Measurements from ENCODE around the gene PHTF1. TPM values are rescaled to one million over a fixed set of nuclear protein-coding genes. Genes with fewer than 3 reads are reported as not detected.

PHTF1 gene
- polyA plus RNA-seq, 3 donors: 6.7 to 12.2 (median 11.1) TPM

DNA sequence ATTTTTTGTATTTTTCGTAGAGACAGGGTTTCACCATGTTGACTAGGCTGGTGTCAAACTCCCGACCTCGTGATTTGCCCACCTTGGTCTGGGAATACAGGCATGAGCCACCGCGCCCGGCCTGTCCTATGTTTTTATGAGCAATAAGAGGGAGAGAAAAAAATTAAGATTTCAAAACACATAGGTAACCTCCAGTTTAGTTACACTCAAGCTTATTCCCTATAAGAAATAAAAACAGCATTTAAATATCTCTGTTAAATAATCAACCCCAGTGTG is 45.9 kb upstream of the PHTF1 start:
- peaks cover 12 to 19% of the 10 kb centered on the region in 2 donors for H3K36me3 Mint-ChIP-seq
- H3K27ac Mint-ChIP-seq: peak overlapping the region; percentile 69 to 92 (median 80)
- TF ChIP-seq, protein P1, sequence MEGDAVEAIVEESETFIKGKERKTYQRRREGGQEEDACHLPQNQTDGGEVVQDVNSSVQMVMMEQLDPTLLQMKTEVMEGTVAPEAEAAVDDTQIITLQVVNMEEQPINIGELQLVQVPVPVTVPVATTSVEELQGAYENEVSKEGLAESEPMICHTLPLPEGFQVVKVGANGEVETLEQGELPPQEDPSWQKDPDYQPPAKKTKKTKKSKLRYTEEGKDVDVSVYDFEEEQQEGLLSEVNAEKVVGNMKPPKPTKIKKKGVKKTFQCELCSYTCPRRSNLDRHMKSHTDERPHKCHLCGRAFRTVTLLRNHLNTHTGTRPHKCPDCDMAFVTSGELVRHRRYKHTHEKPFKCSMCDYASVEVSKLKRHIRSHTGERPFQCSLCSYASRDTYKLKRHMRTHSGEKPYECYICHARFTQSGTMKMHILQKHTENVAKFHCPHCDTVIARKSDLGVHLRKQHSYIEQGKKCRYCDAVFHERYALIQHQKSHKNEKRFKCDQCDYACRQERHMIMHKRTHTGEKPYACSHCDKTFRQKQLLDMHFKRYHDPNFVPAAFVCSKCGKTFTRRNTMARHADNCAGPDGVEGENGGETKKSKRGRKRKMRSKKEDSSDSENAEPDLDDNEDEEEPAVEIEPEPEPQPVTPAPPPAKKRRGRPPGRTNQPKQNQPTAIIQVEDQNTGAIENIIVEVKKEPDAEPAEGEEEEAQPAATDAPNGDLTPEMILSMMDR (IDR thresholded peaks at IDR 0.05): no peak
- peaks cover 80% of the 10 kb centered on the region for H4K20me1 ChIP-seq (ENCODE audit: insufficient read depth, low read length)
- H2AFZ ChIP-seq (ENCODE audit: insufficient read depth, low read depth, low read length, poor library complexity, severe bottlenecking): no peak overlapping the region
- peaks cover 34% of the 10 kb centered on the region for H3K4me1 Mint-ChIP-seq
- H3K27me3 ChIP-seq (ENCODE audit: control insufficient read depth in 2 of 2, insufficient read depth in 2 of 2, low read length in 2 of 2): no peaks in the 10 kb centered on the region
- H3K4me3 Mint-ChIP-seq: peak overlapping the region in 1 of 2 donors; percentile 34
- no peaks in the 10 kb centered on the region for H3K9me3 ChIP-seq (replicated peaks in 1 of 2; ENCODE audit: control insufficient read depth in 1 of 2, insufficient read depth in 1 of 2, low read length in 2 of 2)
- no peak overlapping the region for H3K4me2 ChIP-seq (replicated peaks; ENCODE audit: extremely low read depth, low read length, poor library complexity, severe bottlenecking)
- H3K9me3 Mint-ChIP-seq: no peaks in the 10 kb centered on the region
- 100% methylated on average over 1 of the region's 6 CpGs for WGBS (ENCODE audit: insufficient coverage)
- intact Hi-C loops (cut with micrococcal nuclease): no loop called here
- H3K27me3 Mint-ChIP-seq (ENCODE audit: low read depth in 3 of 3): peaks cover 0 to 1% (median 0%) of the 10 kb centered on the region in 3 donors
- H3K9ac ChIP-seq (ENCODE audit: insufficient read depth, low read length, poor library complexity, severe bottlenecking): no peak overlapping the region
- H3K27ac ChIP-seq (ENCODE audit: low read depth in 1 of 2, low read length in 2 of 2): peak overlapping the region; percentile 0 to 17
- no peak for DNase-seq
- peaks cover 100% of the 10 kb centered on the region for H3K79me2 ChIP-seq (ENCODE audit: insufficient read depth, low read length)
- H3K4me1 ChIP-seq (ENCODE audit: control insufficient read depth in 1 of 2, insufficient read depth in 2 of 2, low read length in 2 of 2): peaks cover 21 to 36% of the 10 kb centered on the region in 2 donors
- no peaks in the 10 kb centered on the region for H3K36me3 ChIP-seq (replicated peaks in 1 of 2; ENCODE audit: control insufficient read depth in 1 of 2, insufficient read depth in 2 of 2, low read length in 2 of 2)
- peak overlapping the region in 1 of 3 experiments; percentile 5 for H3K4me3 ChIP-seq (replicated peaks in 1 of 3; ENCODE audit: low read depth in 2 of 3, low read length in 3 of 3)

DNA sequence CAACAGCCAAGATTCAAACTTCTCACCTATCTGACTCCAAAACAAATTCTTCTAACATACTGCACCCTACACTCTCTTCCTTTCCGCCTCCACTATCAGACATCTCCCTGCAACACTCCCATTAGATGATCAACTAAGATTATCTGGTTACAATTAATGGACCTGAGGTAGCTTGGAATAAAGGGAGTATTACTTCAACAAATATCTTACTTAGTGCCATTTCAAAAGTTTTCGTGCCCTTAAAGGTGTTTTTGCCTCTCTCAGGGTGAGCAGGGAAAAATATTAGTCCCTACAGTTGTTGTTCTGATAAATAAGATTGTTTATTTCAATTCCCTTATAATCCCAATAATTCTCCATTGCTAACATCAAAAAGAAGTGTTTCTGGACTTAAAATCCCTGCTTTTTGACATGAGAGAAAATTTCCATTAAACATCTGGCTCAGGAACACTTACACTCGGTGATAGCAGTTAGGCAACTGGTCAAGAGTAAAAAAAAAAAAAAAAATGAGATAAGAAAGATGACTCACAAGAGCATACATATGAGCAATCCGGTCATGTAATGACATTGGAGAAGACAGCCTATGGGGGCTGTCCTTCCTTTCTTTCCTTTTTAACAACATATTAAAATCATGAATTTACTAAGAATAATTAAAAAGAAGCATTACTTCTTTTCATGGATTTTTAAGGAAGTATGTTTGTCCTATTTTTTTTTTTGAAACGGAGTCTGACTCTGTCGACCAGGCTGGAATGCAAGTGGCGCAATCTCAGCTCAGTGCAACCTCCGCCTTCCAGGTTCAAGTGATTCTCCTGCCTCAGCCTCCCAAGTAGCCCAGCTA is 45.4 kb upstream of the PHTF1 start:
- peaks cover 0 to 1% (median 0%) of the 10 kb centered on the region in 3 donors for H3K27me3 Mint-ChIP-seq (ENCODE audit: low read depth in 3 of 3)

More for the DNA sequence above, 45.4 kb upstream of the PHTF1 start:
- Histone ChIP-seq H3K27me3 (ENCODE audit: control insufficient read depth in 2 of 2, insufficient read depth in 2 of 2, low read length in 2 of 2) (no peaks in the 10 kb centered on the region), H3K79me2 (ENCODE audit: insufficient read depth, low read length) (peaks cover 100% of the 10 kb centered on the region), H3K36me3 (replicated peaks in 1 of 2; ENCODE audit: control insufficient read depth in 1 of 2, insufficient read depth in 2 of 2, low read length in 2 of 2) (no peaks in the 10 kb centered on the region), H3K9ac (ENCODE audit: insufficient read depth, low read length, poor library complexity, severe bottlenecking) (no peak overlapping the region), H3K4me2 (replicated peaks; ENCODE audit: extremely low read depth, low read length, poor library complexity, severe bottlenecking) (no peak overlapping the region), H2AFZ (ENCODE audit: insufficient read depth, low read depth, low read length, poor library complexity, severe bottlenecking) (no peak overlapping the region), H3K9me3 (replicated peaks in 1 of 2; ENCODE audit: control insufficient read depth in 1 of 2, insufficient read depth in 1 of 2, low read length in 2 of 2) (no peaks in the 10 kb centered on the region), H4K20me1 (ENCODE audit: insufficient read depth, low read length) (peaks cover 84% of the 10 kb centered on the region), H3K4me1 (ENCODE audit: control insufficient read depth in 1 of 2, insufficient read depth in 2 of 2, low read length in 2 of 2) (peaks cover 15 to 30% of the 10 kb centered on the region in 2 donors), H3K4me3 (replicated peaks in 1 of 3; ENCODE audit: low read depth in 2 of 3, low read length in 3 of 3) (peak overlapping the region in 1 of 3 experiments; percentile 5), H3K27ac (ENCODE audit: low read depth in 1 of 2, low read length in 2 of 2) (peak overlapping the region; percentile 17 to 42)
- peak overlapping the region; percentile 69 to 92 (median 80) for H3K27ac Mint-ChIP-seq
- H3K9me3 Mint-ChIP-seq: no peaks in the 10 kb centered on the region
- WGBS (ENCODE audit: insufficient coverage): 43% methylated on average over 3 of the region's 8 CpGs
- intact Hi-C loops (cut with micrococcal nuclease): no loop called here
- H3K36me3 Mint-ChIP-seq: peaks cover 12 to 19% of the 10 kb centered on the region in 2 donors
- peak overlapping the region in 1 of 2 donors; percentile 34 for H3K4me3 Mint-ChIP-seq
- DNase-seq: peak; percentile 29 to 61 (median 47)
- peaks cover 29% of the 10 kb centered on the region for H3K4me1 Mint-ChIP-seq
- TF ChIP-seq, protein P1 (IDR thresholded peaks at IDR 0.05): no peak

Measured in CD14-positive monocyte (primary cell).